DMS 273 (cell line): Measurements from ENCODE around the gene HOXA5.

Source experiments
- DNase-seq: peaks from one replicate; lab custom pipeline; 2025; ENCODE audit not compliant: unreplicated experiment; lab: John Stamatoyannopoulos, UW

The HOXA5 gene

GRCh38 chr7:27109466-27110185, 33.9 kb downstream of the HOXA5 start:
- no peak for DNase-seq

- DNase-seq = no peak
Observed at GRCh38 chr7:27108390-27109127, 34.9 kb downstream of the HOXA5 start.

DNA sequence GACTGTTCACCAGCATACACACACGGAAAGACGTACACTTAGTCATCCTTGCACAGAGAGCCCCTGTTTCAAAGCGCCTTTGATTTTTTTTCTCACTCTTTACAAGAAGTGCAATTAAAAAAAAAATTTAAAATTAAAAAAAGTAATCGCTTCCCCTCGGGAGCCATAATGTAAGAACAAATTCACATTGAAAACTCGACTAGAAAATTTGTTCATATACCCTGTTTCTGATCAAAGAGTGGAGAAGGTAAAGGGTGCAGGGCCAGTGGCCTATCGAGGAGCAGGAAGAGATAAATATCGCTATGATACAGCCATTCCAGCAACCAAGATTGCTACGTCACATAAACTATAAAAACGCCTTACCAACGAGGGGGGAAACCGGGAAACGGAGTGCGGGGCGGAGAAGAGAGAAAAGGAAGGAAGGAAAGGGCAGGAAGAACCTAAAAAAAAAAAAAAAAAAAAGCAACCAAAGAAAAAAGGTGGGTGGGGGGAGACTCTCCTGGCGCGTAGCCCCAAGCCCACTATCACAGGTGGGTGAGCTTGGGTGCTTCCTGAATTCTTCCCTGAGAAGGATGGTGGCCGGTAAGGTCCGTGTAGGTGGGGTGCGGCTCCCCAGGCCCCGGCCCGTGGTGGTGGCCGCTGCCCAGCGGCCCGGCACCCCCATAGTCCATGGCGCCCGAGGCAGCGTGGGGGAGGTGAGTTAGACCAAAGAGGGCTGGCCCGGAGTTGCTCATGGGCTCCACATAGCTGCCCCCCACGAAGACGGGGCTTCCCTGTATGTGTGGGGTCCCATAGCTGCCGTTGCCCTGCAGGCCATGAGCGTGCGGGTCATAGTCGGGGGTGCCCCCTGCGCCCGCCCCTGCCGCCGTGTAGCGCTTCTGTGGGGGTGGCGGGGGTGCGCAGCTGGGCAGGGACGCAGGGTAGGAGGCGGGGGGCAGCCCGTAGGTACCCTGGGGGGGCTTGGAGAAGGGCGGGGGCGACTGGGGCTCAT, 35.8 kb downstream of the HOXA5 start:
- no peak for DNase-seq

DNA sequence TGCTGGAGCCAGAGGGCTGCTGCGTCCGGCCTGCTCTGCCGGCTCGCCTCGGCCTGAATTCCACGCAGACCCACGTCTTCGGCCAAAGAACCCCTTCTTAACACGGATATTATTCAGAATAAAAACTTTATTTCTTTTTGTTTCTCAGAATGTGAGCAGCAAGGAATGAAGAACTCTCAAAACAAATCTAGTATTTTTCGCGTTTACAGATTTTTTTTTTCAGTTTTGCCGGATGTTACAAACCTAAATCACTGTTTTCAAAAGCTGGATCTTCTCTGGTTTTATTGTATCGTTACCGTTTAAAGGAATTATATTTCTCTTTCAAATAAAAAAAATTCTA, 36.6 kb downstream of the HOXA5 start:
- DNase-seq = no peak

DNA sequence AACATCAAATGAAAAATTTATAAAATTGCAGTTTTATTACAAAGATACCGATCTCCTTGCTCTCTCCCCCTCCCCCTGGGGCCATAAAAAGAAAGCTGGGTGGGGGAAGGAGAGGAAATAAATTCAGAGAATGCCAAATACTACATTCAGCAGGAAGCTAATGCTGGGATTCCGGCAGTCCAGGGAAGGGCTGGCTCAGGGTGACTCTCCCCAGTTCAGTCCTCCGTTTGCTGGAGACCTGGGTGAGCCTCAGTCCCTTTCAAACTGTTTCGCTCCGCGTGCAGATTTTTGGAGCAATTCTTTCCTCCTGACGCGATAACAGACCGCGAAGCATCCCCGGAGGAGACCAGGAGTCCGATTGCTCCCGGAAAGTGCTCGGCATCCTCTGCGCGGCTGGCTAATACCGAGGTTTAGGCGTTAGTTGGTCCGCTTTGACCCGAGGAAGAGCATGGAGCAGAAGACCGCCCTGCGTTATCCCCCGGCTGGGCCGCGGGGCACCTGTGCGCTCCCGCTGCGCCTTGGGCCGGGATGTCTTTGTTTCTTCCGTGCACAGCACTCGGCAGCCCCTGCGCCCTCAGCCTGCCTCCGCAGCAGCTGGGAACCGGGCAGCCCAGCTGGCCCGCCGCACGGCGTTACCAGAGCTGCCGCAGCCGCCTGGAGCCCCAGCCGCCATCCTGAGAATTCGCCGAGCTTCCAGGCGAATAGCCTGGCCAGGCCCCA, 37.1 kb downstream of the HOXA5 start:
- no peak for DNase-seq

- DNase-seq = no peak
Observed at GRCh38 chr7:27105301-27106031, 38.0 kb downstream of the HOXA5 start.

DNA sequence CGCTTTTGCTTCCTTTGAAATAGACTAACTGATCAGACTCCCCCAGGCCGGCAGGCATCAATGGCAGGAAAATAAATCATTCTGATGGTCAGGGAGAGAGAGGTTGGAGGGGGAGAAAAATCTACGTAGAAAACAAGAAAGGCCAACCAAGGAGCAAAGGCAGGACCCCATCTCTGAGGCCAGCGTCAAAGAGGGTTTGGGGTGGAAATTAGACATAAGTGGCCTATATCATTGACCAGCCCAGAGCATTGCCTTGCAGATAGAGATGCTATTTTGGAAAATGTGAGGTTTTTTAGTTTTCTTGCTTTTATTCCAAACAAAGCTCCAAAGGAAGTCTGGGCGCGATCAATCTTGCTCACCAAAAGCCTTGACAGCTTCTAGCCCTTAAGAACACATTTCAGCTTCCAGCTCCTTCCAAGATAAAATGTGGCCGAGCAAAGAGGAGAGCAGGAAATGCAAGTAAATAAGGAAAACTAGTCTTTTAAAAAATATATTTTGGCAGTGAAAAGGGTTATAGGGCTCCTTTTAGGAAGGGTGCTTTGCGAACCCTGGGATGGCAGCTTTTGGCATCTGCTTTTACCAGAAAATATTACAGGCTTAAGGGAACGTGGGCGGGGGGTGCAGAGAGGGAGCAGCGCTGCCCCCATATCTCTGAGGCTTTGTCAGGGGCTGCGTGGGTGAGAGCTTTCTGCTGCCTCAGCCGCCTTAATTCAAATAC, 39.0 kb downstream of the HOXA5 start:
- no peak for DNase-seq

- peak; percentile 48 for DNase-seq
Observed at GRCh38 chr7:27103489-27104226, 39.8 kb downstream of the HOXA5 start.

- DNase-seq = no peak
Observed at GRCh38 chr7:27102581-27103442, 40.7 kb downstream of the HOXA5 start, which contains the start of gene HOXA2. HOXA2 (minus strand) TSS chr7:27102683; CDS start chr7:27102500, 183 bp downstream.

DNA sequence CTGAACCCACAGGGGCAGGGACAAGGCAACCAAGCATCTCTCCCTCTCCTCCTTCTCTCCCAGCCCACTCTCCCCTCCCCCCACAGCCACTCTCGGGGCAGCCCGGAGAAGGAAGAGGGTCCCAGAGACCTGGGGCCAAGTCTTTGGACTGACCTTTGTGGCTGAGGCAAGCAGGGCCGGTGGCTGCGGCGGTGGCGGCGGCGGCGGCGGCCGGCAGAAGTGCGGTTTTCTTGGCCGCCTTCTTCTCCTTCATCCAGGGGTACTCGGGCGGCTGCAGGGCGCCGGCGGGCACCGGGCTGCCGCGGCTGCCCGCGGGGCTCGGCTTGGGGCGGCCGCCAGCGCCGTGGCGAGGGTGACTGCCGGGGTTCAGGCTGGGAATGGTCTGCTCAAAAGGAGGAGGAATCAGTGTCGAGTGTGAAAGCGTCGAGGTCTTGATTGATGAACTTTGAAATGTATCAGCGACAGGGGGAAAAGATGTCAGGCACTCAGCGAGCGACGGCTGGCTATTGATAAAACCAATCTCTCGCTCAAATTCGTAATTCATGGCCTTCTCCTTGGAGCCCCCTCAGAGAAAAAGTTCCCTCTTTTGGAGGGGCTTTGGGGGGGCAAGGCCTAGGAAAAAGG, 41.4 kb downstream of the HOXA5 start:
- DNase-seq = no peak

GRCh38 chr7:27101171-27101956, 42.1 kb downstream of the HOXA5 start:
- no peak for DNase-seq

DNA sequence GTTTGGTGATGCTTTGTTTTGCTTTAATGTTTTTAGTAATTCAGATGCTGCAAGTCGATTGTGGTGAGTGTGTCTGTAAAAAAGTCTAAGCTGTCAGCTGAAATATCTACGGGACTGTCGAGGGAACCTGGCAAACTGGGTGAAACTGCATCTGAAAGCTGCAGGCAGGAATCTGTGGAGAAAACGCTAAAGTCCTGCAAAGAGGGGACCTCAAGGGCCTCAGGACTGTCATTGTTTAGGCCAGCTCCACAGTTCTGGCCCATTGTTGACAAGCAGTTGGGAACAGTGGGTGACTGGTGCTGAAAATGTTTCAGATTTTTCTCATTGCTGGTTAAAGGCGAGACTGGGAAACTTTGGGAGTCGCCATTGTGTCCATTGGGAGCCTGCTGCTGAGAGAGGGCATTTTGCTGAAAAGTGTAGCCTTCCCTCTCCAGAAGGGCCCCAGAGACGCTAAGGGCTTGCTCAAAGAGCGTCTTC, 42.7 kb downstream of the HOXA5 start:
- no peak for DNase-seq

GRCh38 chr7:27099453-27100370, 43.8 kb downstream of the HOXA5 start:
- no peak for DNase-seq

DNA sequence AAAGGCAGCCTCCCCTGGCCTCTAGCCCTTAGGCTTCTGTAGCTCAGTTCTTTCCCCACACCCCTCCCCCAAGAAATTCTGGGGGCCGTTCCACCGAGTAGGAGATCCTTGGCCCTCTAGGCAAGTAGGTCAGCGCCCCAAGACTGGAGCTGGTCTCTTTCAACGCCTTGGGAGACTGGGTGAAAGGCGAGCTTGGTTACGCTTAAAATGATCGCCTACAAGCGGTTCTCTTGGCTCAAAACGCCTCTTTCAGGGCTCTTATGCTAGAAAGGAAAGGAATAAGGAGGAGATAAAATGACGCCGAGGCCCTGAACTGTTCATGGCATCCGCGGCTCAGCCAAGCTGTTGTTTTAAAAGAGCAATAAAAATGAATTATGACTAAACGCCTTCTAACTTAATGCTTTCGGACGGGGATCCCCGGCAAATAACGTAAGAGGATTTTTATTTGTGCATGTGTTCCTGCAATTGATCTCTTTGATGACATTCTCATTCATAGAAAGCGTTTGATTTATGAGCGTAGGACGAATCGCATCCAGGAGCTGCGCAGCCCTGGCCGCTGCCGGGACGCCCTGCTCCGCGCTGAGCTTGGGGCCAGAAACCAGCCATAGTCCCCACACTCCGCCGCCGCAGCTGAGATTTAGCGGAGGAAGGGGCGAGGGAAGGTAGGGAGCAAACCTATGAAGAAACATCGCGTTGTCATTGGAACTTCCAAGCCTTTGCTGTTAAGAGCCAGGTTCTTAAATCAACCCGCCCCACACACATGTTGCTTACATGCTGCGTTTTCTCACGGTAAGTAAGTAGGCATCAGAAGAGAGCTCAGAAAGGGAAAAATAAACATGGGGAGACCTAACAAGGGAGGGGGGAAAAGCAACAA, 44.7 kb downstream of the HOXA5 start:
- no peak for DNase-seq
